Keratinocyte (primary cell): ENCODE results near the gene BCL2. TPM values are rescaled to one million over a fixed set of nuclear protein-coding genes. Genes with fewer than 3 reads are reported as not detected.

Experiments
- DNase-seq: peaks from one replicate; pipeline ENCODE4 v3.0.0-alpha.2; 2011; ENCODE audit warnings: low read depth, missing footprints, low spot score
- FAIRE-seq: peaks from 2 replicates; lab custom pipeline; 2011; peaks lifted over from hg19 to GRCh38; lab: Jason Lieb, UNC
- H2AFZ ChIP-seq: 2 replicates; pipeline ENCODE4 v1.6.0; 2012; ENCODE audit warnings: low read length, control low read depth, inconsistent platforms; ENCODE audit not compliant: control insufficient read depth
- H3K27ac ChIP-seq: 2 replicates; pipeline ENCODE4 v1.5.1; 2011; ENCODE audit warnings: low read length; ENCODE audit not compliant: control insufficient read depth, insufficient read depth
- H3K27me3 ChIP-seq: 3 replicates; pipeline ENCODE4 v1.6.0; 2011; ENCODE audit warnings: low read length; ENCODE audit not compliant: control insufficient read depth, insufficient read depth; ENCODE audit errors: extremely low read depth
- H3K36me3 ChIP-seq, 2 experiments: 2 replicates in 1 of 2; 3 replicates in 1 of 2; pipeline ENCODE4 v1.5.1; 2011; ENCODE audit warnings: low read length in 2 of 2, mild to moderate bottlenecking in 1 of 2; ENCODE audit not compliant: control insufficient read depth in 2 of 2, insufficient read depth in 2 of 2; ENCODE audit errors: extremely low read depth in 1 of 2
- H3K4me1 ChIP-seq: 3 replicates; pipeline ENCODE4 v1.5.1; 2011; ENCODE audit warnings: low read length; ENCODE audit not compliant: control insufficient read depth, insufficient read depth; ENCODE audit errors: extremely low read depth
- H3K4me2 ChIP-seq: 3 replicates; pipeline ENCODE4 v1.6.0; 2011; ENCODE audit warnings: low read depth, low read length; ENCODE audit not compliant: control insufficient read depth, insufficient read depth; ENCODE audit errors: extremely low read depth
- H3K4me3 ChIP-seq, 3 experiments: fragments of 200-600 bp in 1 of 3; sonication (generic) in 1 of 3; 2 replicates in 2 of 3; 3 replicates in 1 of 3; pipeline ENCODE4 v1.5.1; 2011 to 2016; ENCODE audit warnings: low read length in 3 of 3, mild to moderate bottlenecking in 3 of 3, control low read depth in 2 of 3, inconsistent platforms in 1 of 3, low read depth in 1 of 3, mixed read lengths in 1 of 3, mixed run types in 1 of 3, moderate library complexity in 1 of 3; ENCODE audit not compliant: control insufficient read depth in 2 of 3, insufficient read depth in 2 of 3; ENCODE audit errors: extremely low read depth in 1 of 3
- H3K79me2 ChIP-seq: 2 replicates; pipeline ENCODE4 v1.6.0; 2012; ENCODE audit warnings: low read length; ENCODE audit not compliant: control insufficient read depth, insufficient read depth
- H3K9ac ChIP-seq: 3 replicates; pipeline ENCODE4 v1.6.0; 2011; ENCODE audit warnings: low read length; ENCODE audit not compliant: control insufficient read depth, insufficient read depth; ENCODE audit errors: extremely low read depth
- H3K9me1 ChIP-seq: 3 replicates; pipeline ENCODE4 v1.6.0; 2011; ENCODE audit warnings: low read length; ENCODE audit not compliant: control insufficient read depth, insufficient read depth; ENCODE audit errors: extremely low read depth
- H3K9me3 ChIP-seq: 2 replicates; pipeline ENCODE4 v1.5.1; 2012; ENCODE audit warnings: low read depth, low read length; ENCODE audit not compliant: control insufficient read depth
- H4K20me1 ChIP-seq: 3 replicates; pipeline ENCODE4 v1.6.0; 2011; ENCODE audit warnings: low read length; ENCODE audit not compliant: control insufficient read depth, insufficient read depth; ENCODE audit errors: extremely low read depth
- CTCF ChIP-seq, 3 experiments: IDR thresholded peaks in 1 of 3; conservative IDR thresholded peaks in 1 of 3; optimal IDR thresholded peaks in 1 of 3; 2 replicates in 2 of 3; 3 replicates in 1 of 3; pipeline versions ENCODE3 to v1.5.1; 2011; ENCODE audit warnings: low read length in 3 of 3, mild to moderate bottlenecking in 3 of 3, moderate library complexity in 2 of 3, control low read depth in 1 of 3, inconsistent platforms in 1 of 3; ENCODE audit not compliant: insufficient read depth in 2 of 3; ENCODE audit errors: extremely low read depth in 1 of 3
- EZH2 ChIP-seq: IDR thresholded peaks from one replicate; pipeline ENCODE4 v1.6.1; 2012; ENCODE audit warnings: inconsistent platforms, mild to moderate bottlenecking, low read length, moderate library complexity
- dilution Hi-C: fragments of 300-500 bp; cut with MboI; formaldehyde crosslinking; loops from one replicate; pipeline ENCODE4 v1.7.0; 2020; ENCODE audit warnings: low sequenced_read_pairs; ENCODE audit not compliant: extremely low pct_ligation_motif_present
- polyA plus RNA-seq, 5 experiments: library from polyadenylated mRNA; depleted of rRNA in 3 of 5; stranded (reverse) in 3 of 5; stranded (forward) in 1 of 5; unstranded in 1 of 5; fragments of >200 nt; gene quantifications; 1 replicate in 1 of 5; 2 replicates in 3 of 5; 3 replicates in 1 of 5; pipeline versions ENCODE4 v1.2.1 to v1.2.3, GENCODE V29; 2011 to 2012; ENCODE audit warnings: missing spikeins in 2 of 5, low read depth in 1 of 5, low replicate concordance in 1 of 5

BCL2 gene
- polyA plus RNA-seq, 1 donor (not counting 4 experiments of a cell fraction or from before 2014, with no cell fraction given): 0.30 TPM

- dilution Hi-C loops: no loop called here
- DNase-seq (no peak), FAIRE-seq (no peak)
- H3K36me3 ChIP-seq: no peaks in the 10 kb centered on the region
- H3K9ac ChIP-seq: no peak overlapping the region
- no peaks in the 10 kb centered on the region for H3K79me2 ChIP-seq
- H3K4me3 ChIP-seq: no peak overlapping the region
- no peaks in the 10 kb centered on the region for H3K9me1 ChIP-seq
- no peaks in the 10 kb centered on the region for H3K4me1 ChIP-seq
- no peaks in the 10 kb centered on the region for H4K20me1 ChIP-seq
- peaks cover 1% of the 10 kb centered on the region for H3K27me3 ChIP-seq
- H3K4me2 ChIP-seq: no peak overlapping the region
- TF ChIP-seq CTCF (optimal IDR thresholded peaks at IDR 0.05 in 1 of 3, IDR thresholded peaks at IDR 0.05 in 1 of 3, conservative IDR thresholded peaks at IDR 0.05 in 1 of 3; ENCODE audit: extremely low read depth in 1 of 3, insufficient read depth in 2 of 3, low read length in 3 of 3): no peak
- TF ChIP-seq EZH2: no peak
- no peaks in the 10 kb centered on the region for H3K9me3 ChIP-seq
- H3K27ac ChIP-seq: no peak overlapping the region
- H2AFZ ChIP-seq: no peak overlapping the region
These were observed 177.8 kb downstream of the BCL2 start for GRCh38 chr18:63141778-63142176.

GRCh38 chr18:63140997-63141777 lies 178.4 kb downstream of the BCL2 start:
- H4K20me1 ChIP-seq: no peaks in the 10 kb centered on the region
- DNase-seq (no peak), FAIRE-seq (no peak)
- no peaks in the 10 kb centered on the region for H3K79me2 ChIP-seq
- H3K9me1 ChIP-seq: no peaks in the 10 kb centered on the region
- no peaks in the 10 kb centered on the region for H3K9me3 ChIP-seq
- H3K4me2 ChIP-seq: no peak overlapping the region
- dilution Hi-C loops: no loop called here
- H2AFZ ChIP-seq: no peak overlapping the region
- H3K27me3 ChIP-seq: no peaks in the 10 kb centered on the region
- no peak overlapping the region for H3K27ac ChIP-seq
- TF ChIP-seq EZH2 (no peak), CTCF (optimal IDR thresholded peaks at IDR 0.05 in 1 of 3, IDR thresholded peaks at IDR 0.05 in 1 of 3, conservative IDR thresholded peaks at IDR 0.05 in 1 of 3; ENCODE audit: extremely low read depth in 1 of 3, insufficient read depth in 2 of 3, low read length in 3 of 3) (no peak)
- no peak overlapping the region for H3K9ac ChIP-seq
- no peaks in the 10 kb centered on the region for H3K4me1 ChIP-seq
- H3K4me3 ChIP-seq: no peak overlapping the region
- no peaks in the 10 kb centered on the region for H3K36me3 ChIP-seq
